Activated T-helper 1 cell treated with anti-CD3 and anti-CD28 coated beads, Interleukin-12 subunit alpha, Interleukin-12 subunit beta, Interleukin-2, Interleukin-4 antibody, amounts not matched to agents 30 ng/mL and 10 ng/mL and 1 ng/mL, durations not matched to agents 14 hours and 24 hours and 36 hours (primary cell): Measurements from ENCODE around the gene MIF4GD. TPM values are rescaled to one million over a fixed set of nuclear protein-coding genes. Genes with fewer than 3 reads are reported as not detected.
"Not testable (repeated sequence)": the region's sequence is repeated elsewhere in the genome, so short reads cannot be mapped to it uniquely, and the experiment has no call there.

Source experiments
- DNase-seq: peaks from one replicate; pipeline ENCODE4 v3.0.0; 2021; ENCODE audit warnings: low spot score
- H3K27ac Mint-ChIP-seq: one replicate; pipeline ENCODE4 v1.8.0; 2021; ENCODE audit warnings: mild to moderate bottlenecking, mixed read lengths
- H3K27me3 Mint-ChIP-seq: one replicate; pipeline ENCODE4 v1.8.0; 2022; ENCODE audit warnings: mild to moderate bottlenecking, moderate library complexity, mixed read lengths; ENCODE audit not compliant: insufficient read depth
- H3K36me3 Mint-ChIP-seq: one replicate; pipeline ENCODE4 v1.8.0; 2021; ENCODE audit warnings: low read depth, mixed read lengths
- H3K4me1 Mint-ChIP-seq: one replicate; pipeline ENCODE4 v1.8.0; 2021; ENCODE audit warnings: low read depth, mixed read lengths
- H3K4me3 Mint-ChIP-seq: one replicate; pipeline ENCODE4 v1.8.0; 2021; ENCODE audit warnings: mild to moderate bottlenecking, moderate library complexity, mixed read lengths
- H3K9me3 Mint-ChIP-seq: one replicate; pipeline ENCODE4 v1.8.0; 2021; ENCODE audit warnings: mixed read lengths
- intact Hi-C: fragments of 100-400 bp; cut with micrococcal nuclease; formaldehyde crosslinking; loops from one replicate; pipeline ENCODE4 v1.15.1; 2024
- total RNA-seq: library from RNA; stranded (reverse); gene quantifications from 2 replicates; pipeline ENCODE4 v1.2.3, GENCODE V29; 2022

Gene MIF4GD
- total RNA-seq, 1 donor from 2014 or later = 49.0 TPM

DNA sequence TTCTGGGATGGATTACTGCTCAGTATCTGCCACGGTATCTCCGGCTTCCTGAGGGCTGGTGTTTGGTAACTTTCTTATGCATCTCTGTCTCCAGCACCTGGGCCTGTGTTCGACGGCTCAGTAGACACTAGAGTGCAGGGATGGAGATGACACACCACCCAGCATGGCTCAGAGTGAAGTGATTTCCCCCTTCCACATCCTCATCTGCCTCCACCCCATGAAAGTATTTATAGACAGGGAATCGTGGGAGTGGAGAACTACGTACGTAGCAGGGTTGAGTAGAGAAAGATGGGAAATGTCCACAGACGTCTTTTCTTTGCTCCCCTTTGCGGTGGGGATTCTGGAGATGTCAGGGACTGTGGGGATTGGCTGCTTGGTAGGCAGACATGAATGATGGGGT lies 30.0 kb upstream of the MIF4GD start:
- intact Hi-C loops = no loop called here
- DNase-seq = no peak
- Mint-ChIP-seq H3K4me1 (peaks cover 12% of the 10 kb centered on the region), H3K36me3 (peaks cover 3% of the 10 kb centered on the region), H3K4me3 (no peak overlapping the region), H3K27ac (no peak overlapping the region), H3K9me3 (no peaks in the 10 kb centered on the region), H3K27me3 (no peaks in the 10 kb centered on the region)

- DNase-seq = no peak
- intact Hi-C loops = no loop called here
- peaks cover 5% of the 10 kb centered on the region for H3K36me3 Mint-ChIP-seq
- no peak overlapping the region for H3K27ac Mint-ChIP-seq
- no peaks in the 10 kb centered on the region for H3K27me3 Mint-ChIP-seq
- H3K4me1 Mint-ChIP-seq = peaks cover 20% of the 10 kb centered on the region
- H3K9me3 Mint-ChIP-seq = peaks cover under 1% of the 10 kb centered on the region
- H3K4me3 Mint-ChIP-seq = no peak overlapping the region
Measured at GRCh38 chr17:75300280-75300679, 29.2 kb upstream of the MIF4GD start.

- intact Hi-C loops = loop anchor here (1.0 to 2.0 kb wide), 3 partner anchors 28 to 107 kb away; no protein-coding TSS in a partner anchor
- Mint-ChIP-seq H3K9me3 (peaks cover 4% of the 10 kb centered on the region), H3K27me3 (no peaks in the 10 kb centered on the region), H3K27ac (peak overlapping the region; percentile 96), H3K4me1 (peaks cover 24% of the 10 kb centered on the region), H3K36me3 (peaks cover 8% of the 10 kb centered on the region), H3K4me3 (peak overlapping the region; percentile 49)
- peak; percentile 49 for DNase-seq
Measured at GRCh38 chr17:75295201-75296158, 24.4 kb upstream of the MIF4GD start.

GRCh38 chr17:75292810-75293448 lies 21.9 kb upstream of the MIF4GD start:
- DNase-seq, H3K27ac Mint-ChIP-seq, intact Hi-C loops, H3K27me3 Mint-ChIP-seq, H3K4me3 Mint-ChIP-seq, H3K9me3 Mint-ChIP-seq: not testable (repeated sequence)
- H3K36me3 Mint-ChIP-seq = peaks cover 15% of the 10 kb centered on the region
- H3K4me1 Mint-ChIP-seq = peaks cover 35% of the 10 kb centered on the region

DNA sequence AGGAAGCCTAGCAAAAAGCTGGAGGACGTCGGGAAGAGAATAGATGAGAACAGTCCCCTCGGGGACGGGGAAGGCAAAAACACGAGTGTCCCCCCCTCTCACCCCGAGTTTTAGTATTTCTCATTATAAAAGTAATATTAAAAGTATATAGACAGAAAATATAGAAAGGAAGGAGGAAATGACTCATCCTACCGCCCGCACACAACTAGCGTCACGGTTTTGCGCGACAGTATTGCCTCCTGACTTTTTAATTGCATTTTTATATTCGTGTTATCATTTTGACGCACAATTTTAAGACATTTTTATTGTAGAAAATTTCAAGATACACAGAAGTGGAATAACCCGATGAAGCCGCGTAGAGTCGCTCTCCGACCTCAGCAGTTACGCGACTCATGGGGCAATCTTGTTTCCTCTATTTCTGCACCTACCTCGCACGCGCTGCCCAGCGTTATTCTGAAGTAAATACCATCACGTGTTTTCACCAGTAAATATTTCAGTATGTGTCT lies 18.9 kb upstream of the MIF4GD start:
- Mint-ChIP-seq H3K9me3 (no peaks in the 10 kb centered on the region), H3K36me3 (peaks cover 27% of the 10 kb centered on the region), H3K4me1 (peaks cover 21% of the 10 kb centered on the region), H3K4me3 (peak overlapping the region; percentile 97), H3K27ac (peak overlapping the region; percentile 100), H3K27me3 (no peaks in the 10 kb centered on the region)
- DNase-seq = no peak
- intact Hi-C loops = loop anchor here (1.0 to 2.0 kb wide), 15 partner anchors 7 to 494 kb away; partner anchors contain the start of genes CDR2L, GGA3, GRB2 and JPT1

GRCh38 chr17:75289115-75289831 lies 18.2 kb upstream of the MIF4GD start, which contains the start of gene SLC25A19:
SLC25A19 (minus strand) TSS chr17:75289433; CDS start chr17:75286764, 2,669 bp downstream.
- H3K36me3 Mint-ChIP-seq = peaks cover 28% of the 10 kb centered on the region
- peak; percentile 97 for DNase-seq
- H3K27ac Mint-ChIP-seq = peak within 1 kb of the TSS; percentile 100
- no peaks in the 10 kb centered on the region for H3K27me3 Mint-ChIP-seq
- H3K9me3 Mint-ChIP-seq = no peaks in the 10 kb centered on the region
- intact Hi-C loops = loop anchor here (1.0 to 2.0 kb wide), 14 partner anchors 8 to 495 kb away; partner anchors contain the start of genes CDR2L, GGA3, GRB2 and JPT1
- H3K4me1 Mint-ChIP-seq = peaks cover 19% of the 10 kb centered on the region
- H3K4me3 Mint-ChIP-seq = peak within 1 kb of the TSS; percentile 97

DNA sequence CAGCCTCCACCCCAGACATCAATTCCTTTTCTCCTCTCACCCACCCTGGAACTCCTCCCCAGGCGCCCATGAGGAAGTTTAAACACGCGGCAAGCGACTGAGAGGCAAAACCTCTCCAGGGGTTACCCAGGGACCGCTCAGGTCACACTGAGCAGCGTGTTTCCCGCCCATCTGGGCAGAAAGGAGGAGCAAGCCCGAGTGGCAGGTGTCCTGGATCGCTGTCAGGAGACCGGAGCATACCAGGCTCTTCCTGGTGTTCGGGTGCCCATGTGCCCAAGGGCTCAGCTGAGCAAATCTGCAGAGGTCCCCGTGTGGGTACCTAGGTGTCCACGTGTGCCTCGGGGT lies 17.7 kb upstream of the MIF4GD start:
- Mint-ChIP-seq H3K9me3 (no peaks in the 10 kb centered on the region), H3K36me3 (peaks cover 30% of the 10 kb centered on the region), H3K27ac (peak overlapping the region; percentile 100), H3K4me1 (peaks cover 17% of the 10 kb centered on the region), H3K27me3 (no peaks in the 10 kb centered on the region), H3K4me3 (peak overlapping the region; percentile 97)
- intact Hi-C loops = loop anchor here (1.0 to 2.0 kb wide), 14 partner anchors 9 to 496 kb away; partner anchors contain the start of genes CDR2L, GGA3, GRB2 and JPT1
- peak; percentile 34 for DNase-seq

DNA sequence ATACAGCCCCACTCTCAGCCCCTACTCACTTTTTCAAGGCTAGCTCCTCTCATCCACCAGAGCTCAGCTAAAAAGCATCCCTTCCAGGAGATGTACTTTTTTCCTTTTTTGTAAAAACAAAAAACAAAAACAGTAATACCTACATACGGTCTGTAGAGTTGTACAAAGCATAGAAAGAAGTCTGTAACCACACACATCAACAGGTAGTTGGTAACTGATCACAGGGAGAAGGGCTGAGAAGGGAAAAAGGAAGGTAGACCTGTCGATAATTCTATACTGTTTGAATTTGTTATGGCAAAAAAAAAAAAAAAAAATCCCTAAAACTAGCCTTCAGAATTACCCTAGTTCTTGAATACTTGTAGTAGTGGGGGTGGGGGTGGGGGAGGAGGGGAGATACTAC lies 17.3 kb upstream of the MIF4GD start:
- intact Hi-C loops = loop anchor here (2.0 kb wide), 3 partner anchors 38 to 378 kb away; partner anchors contain the start of genes RECQL5, SAP30BP and TMEM94
- Mint-ChIP-seq H3K27me3 (no peaks in the 10 kb centered on the region), H3K27ac (peak overlapping the region; percentile 100), H3K4me1 (peaks cover 20% of the 10 kb centered on the region), H3K4me3 (peak overlapping the region; percentile 97), H3K36me3 (peaks cover 34% of the 10 kb centered on the region), H3K9me3 (no peaks in the 10 kb centered on the region)
- no peak for DNase-seq

DNA sequence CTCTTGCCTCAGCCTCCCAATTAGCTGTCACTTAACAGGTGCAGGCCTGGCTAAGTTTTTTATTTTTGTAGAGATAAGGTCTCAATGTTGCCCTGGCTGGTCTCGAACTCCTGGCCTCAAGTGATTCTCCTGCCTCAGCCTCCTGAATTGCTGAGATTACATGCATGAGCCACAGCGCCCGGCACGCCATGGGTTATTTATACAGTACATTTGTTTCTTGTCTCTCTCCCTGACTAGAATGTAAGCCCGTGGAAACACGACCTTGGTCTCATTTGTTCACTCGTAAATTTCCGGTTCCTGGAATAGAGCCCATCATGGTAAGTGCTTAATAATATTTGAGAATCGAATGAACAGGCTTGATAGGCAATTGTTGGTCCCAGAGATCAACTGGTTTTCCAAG lies 16.2 kb upstream of the MIF4GD start:
- Mint-ChIP-seq H3K27me3 (no peaks in the 10 kb centered on the region), H3K4me1 (peaks cover 22% of the 10 kb centered on the region), H3K36me3 (peaks cover 36% of the 10 kb centered on the region), H3K9me3 (no peaks in the 10 kb centered on the region), H3K27ac (no peak overlapping the region), H3K4me3 (peak overlapping the region; percentile 97)
- intact Hi-C loops = no loop called here
- no peak for DNase-seq

DNA sequence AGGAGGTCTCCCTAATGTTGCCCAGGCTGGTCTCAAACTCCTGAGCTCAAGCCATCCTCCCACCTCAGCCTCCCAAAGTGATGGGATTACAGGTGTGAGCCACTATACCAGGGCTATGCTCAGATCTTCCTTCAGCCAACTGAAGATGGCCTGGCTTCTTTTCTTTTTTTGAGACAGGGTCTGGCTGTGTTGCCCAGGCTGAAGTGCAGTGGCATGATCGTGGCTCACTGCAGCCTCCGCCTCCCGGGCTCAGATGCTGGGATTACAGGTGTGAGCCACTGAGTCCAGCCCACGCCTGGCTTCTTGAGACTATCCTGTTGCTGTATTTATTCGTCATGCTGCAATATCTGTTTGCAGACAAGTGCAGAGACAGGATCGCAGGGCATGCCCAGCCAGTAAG lies 14.1 kb upstream of the MIF4GD start:
- no peak overlapping the region for H3K27ac Mint-ChIP-seq
- DNase-seq = no peak
- H3K9me3 Mint-ChIP-seq = no peaks in the 10 kb centered on the region
- H3K27me3 Mint-ChIP-seq = no peaks in the 10 kb centered on the region
- H3K4me1 Mint-ChIP-seq = peaks cover 18% of the 10 kb centered on the region
- no peak overlapping the region for H3K4me3 Mint-ChIP-seq
- peaks cover 42% of the 10 kb centered on the region for H3K36me3 Mint-ChIP-seq
- intact Hi-C loops = no loop called here

DNA sequence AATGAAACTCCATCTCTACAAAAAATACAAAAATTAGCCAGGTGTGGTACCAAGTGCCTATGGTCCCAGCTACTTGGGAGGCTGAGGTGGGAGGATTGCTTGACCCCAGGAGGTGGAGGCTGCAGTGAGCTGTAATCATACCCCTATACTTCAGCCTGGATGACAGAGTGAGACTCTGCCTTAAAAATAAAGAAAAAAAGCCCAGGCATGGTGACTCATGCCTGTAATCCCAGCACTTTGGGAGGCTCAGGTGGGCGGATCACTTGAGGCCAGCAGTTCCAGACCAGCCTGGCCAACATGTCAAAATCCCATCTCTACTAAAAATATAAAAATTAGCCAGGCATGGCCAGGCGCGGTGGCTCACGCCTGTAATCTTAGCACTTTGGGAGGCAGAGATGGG lies 9.2 kb upstream of the MIF4GD start:
- peaks cover 22% of the 10 kb centered on the region for H3K36me3 Mint-ChIP-seq

GRCh38 chr17:75277664-75278071 lies 6.6 kb upstream of the MIF4GD start:
- no peaks in the 10 kb centered on the region for H3K9me3 Mint-ChIP-seq
- H3K27me3 Mint-ChIP-seq = no peaks in the 10 kb centered on the region
- H3K4me3 Mint-ChIP-seq = no peak overlapping the region
- DNase-seq = no peak
- H3K4me1 Mint-ChIP-seq = peaks cover 15% of the 10 kb centered on the region
- no peak overlapping the region for H3K27ac Mint-ChIP-seq
- intact Hi-C loops = loop anchor here (10.0 kb wide), 1 partner anchor 307 kb away; the partner anchor contains the start of gene MYO15B
- H3K36me3 Mint-ChIP-seq = peaks cover 27% of the 10 kb centered on the region

More for the DNA sequence above, 9.2 kb upstream of the MIF4GD start:
- DNase-seq, H3K4me1 Mint-ChIP-seq, H3K4me3 Mint-ChIP-seq, H3K27ac Mint-ChIP-seq, H3K9me3 Mint-ChIP-seq, H3K27me3 Mint-ChIP-seq, intact Hi-C loops: not testable (repeated sequence)
